B cell (primary cell): ENCODE measurements around the gene ARPP19. TPM values are rescaled to one million over a fixed set of nuclear protein-coding genes. Genes with fewer than 3 reads are reported as not detected.

Source experiments
- ATAC-seq: fragments of 200-7000 bp; cut with Tn5 transposase; one replicate; pipeline ENCODE4 v1.10.0; 2021; ENCODE audit warnings: low read depth, mild to moderate bottlenecking, moderate number of reproducible peaks, moderate library complexity
- CTCF ChIA-PET: fragments of 350-600 bp; sonication (Branson Sonifier 250); formaldehyde crosslinking; loops from one replicate; lab custom pipeline; 2021; ENCODE audit warnings: antibody characterized with exemption, inconsistent platforms; lab: Charles Lee
- POLR2A ChIA-PET: fragments of 350-600 bp; sonication (Branson Sonifier 250); formaldehyde crosslinking; loops from one replicate; lab custom pipeline; 2021; ENCODE audit warnings: antibody characterized with exemption; lab: Charles Lee
- DNase-seq: peaks from one replicate; pipeline ENCODE4 v3.0.0; 2013
- H2AFZ ChIP-seq: 2 replicates; pipeline ENCODE4 v1.6.1; 2012; ENCODE audit warnings: mild to moderate bottlenecking, low read depth, low read length; ENCODE audit not compliant: insufficient read depth, poor library complexity, severe bottlenecking
- H3K27ac ChIP-seq, 2 donors: 1 replicate in 1 of 2; 2 replicates in 1 of 2; pipeline ENCODE4 v1.5.1; 2012 to 2013; ENCODE audit warnings: low read length in 2 of 2, mild to moderate bottlenecking in 2 of 2, moderate library complexity in 1 of 2
- H3K27me3 ChIP-seq, 4 experiments: fragments of 200-600 bp in 1 of 4; sonication (generic) in 1 of 4; replicated peaks in 1 of 4; 1 replicate in 2 of 4; 2 replicates in 2 of 4; pipeline versions ENCODE4 v1.6.1 to v1.7.0; 2013 to 2016; ENCODE audit warnings: low read length in 3 of 4, mild to moderate bottlenecking in 2 of 4, mixed read lengths in 1 of 4, moderate library complexity in 1 of 4; ENCODE audit not compliant: insufficient read depth in 4 of 4, control insufficient read depth in 3 of 4; ENCODE audit errors: control extremely low read depth in 1 of 4
- H3K36me3 ChIP-seq, 2 experiments: replicated peaks in 1 of 2; 1 replicate in 1 of 2; 2 replicates in 1 of 2; pipeline versions ENCODE4 v1.6.1 to v1.7.1; 2013; ENCODE audit warnings: low read length in 1 of 2; ENCODE audit not compliant: insufficient read depth in 2 of 2, control insufficient read depth in 1 of 2; ENCODE audit errors: control extremely low read depth in 1 of 2, extremely low read depth in 1 of 2
- H3K4me1 ChIP-seq, 2 donors: fragments of 200-600 bp in 1 of 2; sonication (generic) in 1 of 2; 1 replicate in 1 of 2; 2 replicates in 1 of 2; pipeline versions ENCODE4 v1.5.1 to v1.6.1; 2013 to 2017; ENCODE audit warnings: low read length in 2 of 2; ENCODE audit not compliant: control insufficient read depth in 2 of 2, insufficient read depth in 2 of 2
- H3K4me2 ChIP-seq: replicated peaks from 2 replicates; pipeline ENCODE3; 2012; ENCODE audit warnings: mild to moderate bottlenecking, low read depth, low read length; ENCODE audit not compliant: poor library complexity, severe bottlenecking
- H3K4me3 ChIP-seq, 5 experiments: fragments of 200-600 bp in 1 of 5; sonication (generic) in 1 of 5; 1 replicate in 3 of 5; 2 replicates in 2 of 5; pipeline versions ENCODE4 v1.5.1 to v1.7.0; 2011 to 2016; ENCODE audit warnings: low read length in 4 of 5, mild to moderate bottlenecking in 4 of 5, low read depth in 2 of 5, control low read depth in 1 of 5, moderate library complexity in 1 of 5; ENCODE audit not compliant: insufficient read depth in 1 of 5; ENCODE audit errors: control extremely low read depth in 1 of 5, extremely low read depth in 1 of 5
- H3K79me2 ChIP-seq: fragments of 200-600 bp; sonication (generic); one replicate; pipeline ENCODE4 v1.6.0; 2016; ENCODE audit warnings: low read length; ENCODE audit not compliant: control insufficient read depth, insufficient read depth
- H3K9ac ChIP-seq: fragments of 200-600 bp; sonication (generic); 2 replicates; pipeline ENCODE4 v1.6.1; 2017; ENCODE audit warnings: mild to moderate bottlenecking, low read length, moderate library complexity
- H3K9me3 ChIP-seq, 3 donors: one replicate each; pipeline versions ENCODE4 v1.6.1 to v1.7.1; 2013; ENCODE audit warnings: low read length in 2 of 3; ENCODE audit not compliant: control insufficient read depth in 2 of 3, insufficient read depth in 1 of 3; ENCODE audit errors: control extremely low read depth in 1 of 3
- H4K20me1 ChIP-seq: 2 replicates; pipeline ENCODE4 v1.6.0; 2012; ENCODE audit warnings: mild to moderate bottlenecking, low read length; ENCODE audit not compliant: insufficient read depth, control insufficient read depth, poor library complexity, severe bottlenecking
- H3K27ac Mint-ChIP-seq: one replicate; pipeline ENCODE4 v1.8.0; 2021; ENCODE audit warnings: mixed read lengths
- H3K27me3 Mint-ChIP-seq: one replicate; pipeline ENCODE4 v1.8.0; 2021; ENCODE audit warnings: mixed read lengths
- H3K4me1 Mint-ChIP-seq: one replicate; pipeline ENCODE4 v1.8.0; 2021; ENCODE audit warnings: mixed read lengths
- H3K4me3 Mint-ChIP-seq: one replicate; pipeline ENCODE4 v1.8.0; 2021; ENCODE audit warnings: mixed read lengths
- H3K9me3 Mint-ChIP-seq: one replicate; pipeline ENCODE4 v1.8.0; 2022; ENCODE audit warnings: mixed read lengths; ENCODE audit not compliant: insufficient read depth
- EZH2 ChIP-seq: IDR thresholded peaks from 2 replicates; pipeline ENCODE4 v1.6.1; 2012; ENCODE audit warnings: borderline replicate concordance, low read depth, mild to moderate bottlenecking, moderate library complexity, low read length; ENCODE audit not compliant: insufficient read depth, poor library complexity, severe bottlenecking
- WGBS: methylation state at CpG from one replicate; pipeline ENCODE4 v1.1.5; 2013; ENCODE audit warnings: missing lambda C conversion rate; ENCODE audit not compliant: insufficient coverage; 5-methylcytosine and 5-hydroxymethylcytosine counted together
- intact Hi-C: fragments of 100-400 bp; cut with micrococcal nuclease; formaldehyde crosslinking; loops from one replicate; pipeline ENCODE4 v1.10.0; 2022
- polyA plus RNA-seq: library from polyadenylated mRNA; depleted of rRNA; stranded (reverse); fragments of >200 nt; gene quantifications from 2 replicates; pipeline ENCODE4 v1.2.3, GENCODE V29; 2012
- total RNA-seq, 2 donors: library from RNA; stranded (reverse); fragments of 120-200 nt in 1 of 2; gene quantifications; 1 replicate in 1 of 2; 2 replicates in 1 of 2; pipeline versions ENCODE4 v1.2.3 to v1.2.4, GENCODE V29; 2013 to 2022
- TF ChIP-seq, protein P1 (sequence below): fragments of 200-600 bp; IDR thresholded peaks from one replicate; pipeline ENCODE4 v1.8.0; 2022; ENCODE audit warnings: antibody characterized with exemption, mild to moderate bottlenecking

Gene ARPP19
- total and polyA plus RNA-seq, 2 donors (not counting 1 experiment from before 2014, with no cell fraction given): 22.0 to 147 TPM

DNA sequence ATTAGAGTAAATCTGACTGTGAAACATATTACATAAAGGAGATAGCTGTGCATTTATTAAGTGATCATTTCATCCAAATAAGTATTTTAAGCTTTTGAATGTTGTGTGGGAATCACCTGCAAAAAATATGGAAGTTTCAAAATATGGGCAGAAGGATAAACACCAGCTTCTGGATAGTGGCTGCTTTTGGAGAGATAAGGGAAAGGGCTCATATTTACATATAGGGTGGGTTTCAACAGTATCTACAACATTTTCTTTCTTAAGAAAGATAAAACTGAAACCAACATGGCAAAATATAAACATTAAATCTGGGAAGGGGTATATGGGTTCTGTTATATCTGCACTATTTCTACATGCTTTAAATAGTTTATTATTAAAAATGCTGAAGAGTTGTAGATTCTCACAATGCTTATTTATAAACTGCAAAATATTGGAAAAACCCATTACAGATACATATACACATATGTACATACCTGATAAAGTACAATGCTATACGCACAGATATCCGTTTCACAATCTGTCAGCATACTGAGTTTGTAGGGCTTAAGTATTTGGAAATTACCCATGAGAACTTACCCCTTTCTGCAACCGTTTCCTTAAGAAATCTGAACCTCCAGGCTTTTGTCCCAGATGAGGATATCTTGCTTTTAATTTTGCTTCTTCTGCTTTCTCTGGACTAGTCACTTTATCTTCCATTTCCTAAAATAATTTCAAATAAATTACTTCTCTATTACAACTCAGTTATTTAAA lies 12.1 kb downstream of the ARPP19 start:
- Histone ChIP-seq H3K9ac (no peak overlapping the region), H3K79me2 (peaks cover 53% of the 10 kb centered on the region), H3K4me1 (peaks cover 0 to 6% of the 10 kb centered on the region in 2 donors), H4K20me1 (peaks cover 64% of the 10 kb centered on the region), H3K27me3 (no peaks in the 10 kb centered on the region), H2AFZ (no peak overlapping the region), H3K27ac (no peak overlapping the region), H3K4me3 (no peak overlapping the region), H3K4me2 (no peak overlapping the region), H3K9me3 (no peaks in the 10 kb centered on the region), H3K36me3 (peaks cover 15 to 33% of the 10 kb centered on the region in 2 experiments)
- intact Hi-C loops: no loop called here
- no peak overlapping the region for H3K4me3 Mint-ChIP-seq
- POLR2A ChIA-PET: no interaction called here
- H3K4me1 Mint-ChIP-seq: peaks cover 40% of the 10 kb centered on the region
- no peaks in the 10 kb centered on the region for H3K27me3 Mint-ChIP-seq
- CTCF ChIA-PET: interaction anchor here (1.0 kb wide), 2 partner anchors 9 to 225 kb away, joined by 3 to 4 read pairs; no protein-coding TSS in a partner anchor
- WGBS: no CpG with 5 or more reads among the region's 3 CpGs
- no peak for DNase-seq
- TF ChIP-seq EZH2: no peak
- TF ChIP-seq, protein P1, sequence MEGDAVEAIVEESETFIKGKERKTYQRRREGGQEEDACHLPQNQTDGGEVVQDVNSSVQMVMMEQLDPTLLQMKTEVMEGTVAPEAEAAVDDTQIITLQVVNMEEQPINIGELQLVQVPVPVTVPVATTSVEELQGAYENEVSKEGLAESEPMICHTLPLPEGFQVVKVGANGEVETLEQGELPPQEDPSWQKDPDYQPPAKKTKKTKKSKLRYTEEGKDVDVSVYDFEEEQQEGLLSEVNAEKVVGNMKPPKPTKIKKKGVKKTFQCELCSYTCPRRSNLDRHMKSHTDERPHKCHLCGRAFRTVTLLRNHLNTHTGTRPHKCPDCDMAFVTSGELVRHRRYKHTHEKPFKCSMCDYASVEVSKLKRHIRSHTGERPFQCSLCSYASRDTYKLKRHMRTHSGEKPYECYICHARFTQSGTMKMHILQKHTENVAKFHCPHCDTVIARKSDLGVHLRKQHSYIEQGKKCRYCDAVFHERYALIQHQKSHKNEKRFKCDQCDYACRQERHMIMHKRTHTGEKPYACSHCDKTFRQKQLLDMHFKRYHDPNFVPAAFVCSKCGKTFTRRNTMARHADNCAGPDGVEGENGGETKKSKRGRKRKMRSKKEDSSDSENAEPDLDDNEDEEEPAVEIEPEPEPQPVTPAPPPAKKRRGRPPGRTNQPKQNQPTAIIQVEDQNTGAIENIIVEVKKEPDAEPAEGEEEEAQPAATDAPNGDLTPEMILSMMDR: no peak
- no peak for ATAC-seq
- no peaks in the 10 kb centered on the region for H3K9me3 Mint-ChIP-seq
- no peak overlapping the region for H3K27ac Mint-ChIP-seq

DNA sequence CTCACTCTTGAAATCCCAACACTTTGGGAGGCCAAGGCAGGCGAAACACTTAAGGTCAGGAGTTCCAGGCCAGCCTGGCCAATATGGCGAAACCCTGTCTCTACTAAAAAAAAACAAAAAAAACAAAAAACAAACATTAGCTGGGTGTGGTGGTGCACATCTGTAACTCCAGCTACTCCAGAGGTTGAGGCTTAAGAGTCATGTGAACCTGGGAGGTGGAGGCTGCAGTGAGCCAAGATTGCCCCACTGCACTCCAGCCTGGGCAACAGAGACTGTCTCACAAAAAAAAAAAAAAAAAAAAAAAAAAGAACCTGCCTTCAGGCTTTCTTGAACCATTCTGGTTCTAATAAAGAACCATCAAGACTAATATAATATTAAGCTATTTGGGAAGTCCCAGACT lies 16.5 kb downstream of the ARPP19 start:
- Mint-ChIP-seq H3K4me1 (peaks cover 10% of the 10 kb centered on the region), H3K9me3 (no peaks in the 10 kb centered on the region), H3K27ac (no peak overlapping the region), H3K4me3 (no peak overlapping the region), H3K27me3 (no peaks in the 10 kb centered on the region)
- Histone ChIP-seq H2AFZ (no peak overlapping the region), H3K9ac (no peak overlapping the region), H3K4me3 (no peak overlapping the region), H3K36me3 (peaks cover 11 to 42% of the 10 kb centered on the region in 2 experiments), H3K79me2 (peaks cover 13% of the 10 kb centered on the region), H3K27ac (no peak overlapping the region), H3K9me3 (no peaks in the 10 kb centered on the region), H3K27me3 (no peaks in the 10 kb centered on the region), H3K4me2 (no peak overlapping the region), H3K4me1 (peaks cover 0 to 4% of the 10 kb centered on the region in 2 donors), H4K20me1 (peaks cover 27% of the 10 kb centered on the region)
- intact Hi-C loops: no loop called here
- TF ChIP-seq, protein P1: no peak
- no peak for TF ChIP-seq EZH2
- DNase-seq (no peak), ATAC-seq (no peak)
- CTCF ChIA-PET: no interaction called here
- 83% methylated on average over 1 of the region's 2 CpGs for WGBS
- POLR2A ChIA-PET: interaction anchor here (0.6 kb wide), 1 partner anchor 48 kb away, joined by 8 read pairs; no protein-coding TSS in a partner anchor
